ENCODE data around the gene CST8.

DNA sequence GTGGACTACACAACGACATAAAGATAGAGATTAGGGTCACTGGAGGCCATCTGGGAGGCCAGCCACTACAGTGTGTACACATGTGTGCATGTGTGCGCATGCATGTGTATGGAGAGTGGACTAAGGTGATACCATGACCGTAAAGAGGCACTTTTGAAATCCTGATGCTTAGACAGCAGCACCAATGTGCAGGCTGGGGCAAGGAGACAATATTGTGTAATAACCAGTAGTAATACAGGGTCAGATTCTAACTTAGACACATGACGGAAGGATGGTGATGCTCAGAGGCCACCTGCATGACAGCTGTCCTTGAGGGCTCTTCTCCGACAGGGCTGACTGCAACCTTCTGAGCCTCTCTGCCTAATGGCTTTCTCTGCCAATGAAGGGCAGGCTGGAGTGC lies 51.9 kb downstream of the CST8 start:
- TF ChIP-seq CSDC2 (CRISPR knock-in tag; IDR thresholded peaks at IDR 0.05) (no peak), ARNTL (CRISPR knock-in tag; IDR thresholded peaks at IDR 0.05; ENCODE audit: borderline replicate concordance, low read depth) (no peak), PATZ1 (CRISPR knock-in tag; IDR thresholded peaks at IDR 0.05; ENCODE audit: borderline replicate concordance) (no peak), BACH2 (CRISPR knock-in tag; IDR thresholded peaks at IDR 0.05; ENCODE audit: borderline replicate concordance) (no peak)
- TF ChIP-seq, protein P1, sequence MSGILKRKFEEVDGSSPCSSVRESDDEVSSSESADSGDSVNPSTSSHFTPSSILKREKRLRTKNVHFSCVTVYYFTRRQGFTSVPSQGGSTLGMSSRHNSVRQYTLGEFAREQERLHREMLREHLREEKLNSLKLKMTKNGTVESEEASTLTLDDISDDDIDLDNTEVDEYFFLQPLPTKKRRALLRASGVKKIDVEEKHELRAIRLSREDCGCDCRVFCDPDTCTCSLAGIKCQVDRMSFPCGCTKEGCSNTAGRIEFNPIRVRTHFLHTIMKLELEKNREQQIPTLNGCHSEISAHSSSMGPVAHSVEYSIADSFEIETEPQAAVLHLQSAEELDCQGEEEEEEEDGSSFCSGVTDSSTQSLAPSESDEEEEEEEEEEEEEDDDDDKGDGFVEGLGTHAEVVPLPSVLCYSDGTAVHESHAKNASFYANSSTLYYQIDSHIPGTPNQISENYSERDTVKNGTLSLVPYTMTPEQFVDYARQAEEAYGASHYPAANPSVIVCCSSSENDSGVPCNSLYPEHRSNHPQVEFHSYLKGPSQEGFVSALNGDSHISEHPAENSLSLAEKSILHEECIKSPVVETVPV (CRISPR knock-in tag; IDR thresholded peaks at IDR 0.05) = no peak

All from SK-N-SH treated with all-trans-retinoic acid at 6 μM for 48 hours (cell line).